ENCODE measurements around the gene CCHCR1. TPM values are rescaled to one million over a fixed set of nuclear protein-coding genes. Genes with fewer than 3 reads are reported as not detected.

CCHCR1 gene
- total and polyA plus RNA-seq, 4 donors, result 3.1 to 9.9 (median 6.2) TPM

DNA sequence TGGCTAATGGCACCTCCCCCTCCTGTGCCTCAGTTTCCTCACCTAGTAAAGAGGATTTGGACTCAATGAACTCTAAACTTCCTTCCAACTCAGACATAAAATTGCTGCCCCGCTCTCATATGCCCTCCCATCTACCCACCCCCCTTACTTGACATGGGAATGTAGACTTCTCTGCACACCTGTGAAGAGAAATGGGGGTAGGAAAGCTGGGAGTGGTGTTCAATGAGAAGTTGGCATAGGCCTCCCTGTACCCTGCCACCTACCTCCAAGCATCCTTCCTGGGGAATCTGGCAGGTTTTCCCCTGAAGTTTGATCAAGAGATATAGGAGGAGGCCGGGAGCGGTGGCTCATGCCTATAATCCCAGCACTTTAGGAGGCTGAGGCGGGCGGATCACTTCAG is 16.8 kb upstream of the CCHCR1 start:
- no peaks in the 10 kb centered on the region for H3K36me3 ChIP-seq (ENCODE audit: control insufficient read depth in 4 of 4, insufficient read depth in 3 of 4, low read depth in 1 of 4, low read length in 3 of 4)
- TF ChIP-seq TAF1 (conservative IDR thresholded peaks at IDR 0.05) (no peak), HNF4G (IDR thresholded peaks at IDR 0.05) (no peak), SP1 (IDR thresholded peaks at IDR 0.05) (no peak), JUND (IDR thresholded peaks at IDR 0.05) (no peak), RXRA (IDR thresholded peaks at IDR 0.05) (no peak), NR2F2 (IDR thresholded peaks at IDR 0.05) (no peak), EGR1 (IDR thresholded peaks at IDR 0.05; ENCODE audit: low read depth in 2 of 2) (no peak), FOXA1 (IDR thresholded peaks at IDR 0.05) (no peak), HNF4A (conservative IDR thresholded peaks at IDR 0.05) (no peak)
- TF ChIP-seq, protein P1, sequence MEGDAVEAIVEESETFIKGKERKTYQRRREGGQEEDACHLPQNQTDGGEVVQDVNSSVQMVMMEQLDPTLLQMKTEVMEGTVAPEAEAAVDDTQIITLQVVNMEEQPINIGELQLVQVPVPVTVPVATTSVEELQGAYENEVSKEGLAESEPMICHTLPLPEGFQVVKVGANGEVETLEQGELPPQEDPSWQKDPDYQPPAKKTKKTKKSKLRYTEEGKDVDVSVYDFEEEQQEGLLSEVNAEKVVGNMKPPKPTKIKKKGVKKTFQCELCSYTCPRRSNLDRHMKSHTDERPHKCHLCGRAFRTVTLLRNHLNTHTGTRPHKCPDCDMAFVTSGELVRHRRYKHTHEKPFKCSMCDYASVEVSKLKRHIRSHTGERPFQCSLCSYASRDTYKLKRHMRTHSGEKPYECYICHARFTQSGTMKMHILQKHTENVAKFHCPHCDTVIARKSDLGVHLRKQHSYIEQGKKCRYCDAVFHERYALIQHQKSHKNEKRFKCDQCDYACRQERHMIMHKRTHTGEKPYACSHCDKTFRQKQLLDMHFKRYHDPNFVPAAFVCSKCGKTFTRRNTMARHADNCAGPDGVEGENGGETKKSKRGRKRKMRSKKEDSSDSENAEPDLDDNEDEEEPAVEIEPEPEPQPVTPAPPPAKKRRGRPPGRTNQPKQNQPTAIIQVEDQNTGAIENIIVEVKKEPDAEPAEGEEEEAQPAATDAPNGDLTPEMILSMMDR (IDR thresholded peaks at IDR 0.05; ENCODE audit: low read depth, low read length, missing input control), result no peak
- TF ChIP-seq, protein P2, sequence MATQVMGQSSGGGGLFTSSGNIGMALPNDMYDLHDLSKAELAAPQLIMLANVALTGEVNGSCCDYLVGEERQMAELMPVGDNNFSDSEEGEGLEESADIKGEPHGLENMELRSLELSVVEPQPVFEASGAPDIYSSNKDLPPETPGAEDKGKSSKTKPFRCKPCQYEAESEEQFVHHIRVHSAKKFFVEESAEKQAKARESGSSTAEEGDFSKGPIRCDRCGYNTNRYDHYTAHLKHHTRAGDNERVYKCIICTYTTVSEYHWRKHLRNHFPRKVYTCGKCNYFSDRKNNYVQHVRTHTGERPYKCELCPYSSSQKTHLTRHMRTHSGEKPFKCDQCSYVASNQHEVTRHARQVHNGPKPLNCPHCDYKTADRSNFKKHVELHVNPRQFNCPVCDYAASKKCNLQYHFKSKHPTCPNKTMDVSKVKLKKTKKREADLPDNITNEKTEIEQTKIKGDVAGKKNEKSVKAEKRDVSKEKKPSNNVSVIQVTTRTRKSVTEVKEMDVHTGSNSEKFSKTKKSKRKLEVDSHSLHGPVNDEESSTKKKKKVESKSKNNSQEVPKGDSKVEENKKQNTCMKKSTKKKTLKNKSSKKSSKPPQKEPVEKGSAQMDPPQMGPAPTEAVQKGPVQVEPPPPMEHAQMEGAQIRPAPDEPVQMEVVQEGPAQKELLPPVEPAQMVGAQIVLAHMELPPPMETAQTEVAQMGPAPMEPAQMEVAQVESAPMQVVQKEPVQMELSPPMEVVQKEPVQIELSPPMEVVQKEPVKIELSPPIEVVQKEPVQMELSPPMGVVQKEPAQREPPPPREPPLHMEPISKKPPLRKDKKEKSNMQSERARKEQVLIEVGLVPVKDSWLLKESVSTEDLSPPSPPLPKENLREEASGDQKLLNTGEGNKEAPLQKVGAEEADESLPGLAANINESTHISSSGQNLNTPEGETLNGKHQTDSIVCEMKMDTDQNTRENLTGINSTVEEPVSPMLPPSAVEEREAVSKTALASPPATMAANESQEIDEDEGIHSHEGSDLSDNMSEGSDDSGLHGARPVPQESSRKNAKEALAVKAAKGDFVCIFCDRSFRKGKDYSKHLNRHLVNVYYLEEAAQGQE (IDR thresholded peaks at IDR 0.05), result no peak
- no peaks in the 10 kb centered on the region for H3K27me3 ChIP-seq (ENCODE audit: control insufficient read depth in 4 of 4, insufficient read depth in 4 of 4, low read length in 3 of 4)
- 97% methylated on average over 5 of the region's 5 CpGs for WGBS
- H3K4me1 ChIP-seq (ENCODE audit: control insufficient read depth in 4 of 4, insufficient read depth in 4 of 4, low read length in 3 of 4), result no peaks in the 10 kb centered on the region
- no peaks in the 10 kb centered on the region for H3K9me3 ChIP-seq (ENCODE audit: control insufficient read depth in 4 of 4, low read length in 3 of 4)
- no peak for DNase-seq (ENCODE audit: low spot score)
- H3K27ac ChIP-seq (ENCODE audit: low read depth in 1 of 2, low read length in 2 of 2), result no peak overlapping the region
- H3K4me3 ChIP-seq (ENCODE audit: low read depth in 1 of 3, low read length in 3 of 3), result no peak overlapping the region
- H3K9ac ChIP-seq (ENCODE audit: low read depth in 1 of 2, low read length in 2 of 2), result no peak overlapping the region

DNA sequence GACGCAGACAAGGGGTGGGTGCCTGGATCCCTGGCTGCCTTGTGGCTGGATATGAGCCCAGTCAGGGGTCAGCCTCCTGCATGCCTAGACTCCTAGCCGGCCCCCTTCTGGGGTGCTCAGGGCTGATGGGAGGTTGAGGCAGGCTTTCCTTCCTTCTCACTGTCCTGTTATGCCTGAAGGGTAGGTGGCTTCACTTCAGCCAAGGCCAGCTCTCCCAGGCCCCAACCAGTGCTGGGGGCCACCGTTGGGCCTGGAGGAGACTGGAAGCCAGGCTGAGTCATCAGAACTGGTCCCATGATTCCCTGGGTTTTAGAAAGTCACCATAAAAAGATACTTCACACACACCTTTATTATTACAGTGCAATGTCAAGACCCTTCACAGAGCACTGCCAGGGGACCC is 15.8 kb upstream of the CCHCR1 start:
- Histone ChIP-seq H3K4me1 (ENCODE audit: control insufficient read depth in 4 of 4, insufficient read depth in 4 of 4, low read length in 3 of 4) (no peaks in the 10 kb centered on the region), H3K27me3 (ENCODE audit: control insufficient read depth in 4 of 4, insufficient read depth in 4 of 4, low read length in 3 of 4) (no peaks in the 10 kb centered on the region), H3K4me3 (ENCODE audit: low read depth in 1 of 3, low read length in 3 of 3) (no peak overlapping the region), H3K27ac (ENCODE audit: low read depth in 1 of 2, low read length in 2 of 2) (no peak overlapping the region), H3K36me3 (ENCODE audit: control insufficient read depth in 4 of 4, insufficient read depth in 3 of 4, low read depth in 1 of 4, low read length in 3 of 4) (no peaks in the 10 kb centered on the region), H3K9me3 (ENCODE audit: control insufficient read depth in 4 of 4, low read length in 3 of 4) (no peaks in the 10 kb centered on the region), H3K9ac (ENCODE audit: low read depth in 1 of 2, low read length in 2 of 2) (no peak overlapping the region)
- WGBS, result 89% methylated on average over 3 of the region's 3 CpGs
- no peak for DNase-seq (ENCODE audit: low spot score)
- TF ChIP-seq, protein P1 (IDR thresholded peaks at IDR 0.05; ENCODE audit: low read depth, low read length, missing input control), result no peak
- TF ChIP-seq JUND (IDR thresholded peaks at IDR 0.05), result no peak
- TF ChIP-seq, protein P3, sequence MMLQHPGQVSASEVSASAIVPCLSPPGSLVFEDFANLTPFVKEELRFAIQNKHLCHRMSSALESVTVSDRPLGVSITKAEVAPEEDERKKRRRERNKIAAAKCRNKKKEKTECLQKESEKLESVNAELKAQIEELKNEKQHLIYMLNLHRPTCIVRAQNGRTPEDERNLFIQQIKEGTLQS (IDR thresholded peaks at IDR 0.05), result no peak
- TF ChIP-seq, protein P2 (IDR thresholded peaks at IDR 0.05), result no peak
- TF ChIP-seq HNF4G (IDR thresholded peaks at IDR 0.05), result no peak
- TF ChIP-seq EGR1 (IDR thresholded peaks at IDR 0.05; ENCODE audit: low read depth in 2 of 2), result no peak
- no peak for TF ChIP-seq GABPA (IDR thresholded peaks at IDR 0.05 in 1 of 2, conservative IDR thresholded peaks at IDR 0.05 in 1 of 2)
- TF ChIP-seq NR2F2 (IDR thresholded peaks at IDR 0.05), result no peak
- TF ChIP-seq, protein P4, sequence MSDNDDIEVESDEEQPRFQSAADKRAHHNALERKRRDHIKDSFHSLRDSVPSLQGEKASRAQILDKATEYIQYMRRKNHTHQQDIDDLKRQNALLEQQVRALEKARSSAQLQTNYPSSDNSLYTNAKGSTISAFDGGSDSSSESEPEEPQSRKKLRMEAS (IDR thresholded peaks at IDR 0.05), result no peak
- TF ChIP-seq RXRA (IDR thresholded peaks at IDR 0.05), result no peak
- TF ChIP-seq FOXA1 (IDR thresholded peaks at IDR 0.05), result no peak
- TF ChIP-seq FOXA2 (IDR thresholded peaks at IDR 0.05), result no peak
- no peak for TF ChIP-seq HNF4A (conservative IDR thresholded peaks at IDR 0.05)
- TF ChIP-seq TAF1 (conservative IDR thresholded peaks at IDR 0.05), result no peak
- TF ChIP-seq YY1 (IDR thresholded peaks at IDR 0.05), result no peak
- TF ChIP-seq SP1 (IDR thresholded peaks at IDR 0.05), result no peak
